Measurements from ENCODE around the gene KNSTRN.

KNSTRN gene

GRCh38 chr15:40421246-40422157, 39.0 kb downstream of the KNSTRN start:
- no peak overlapping the region for H3K4me3 ChIP-seq (ENCODE audit: control insufficient read depth, low read depth, low read length)
- TF ChIP-seq, protein P1, sequence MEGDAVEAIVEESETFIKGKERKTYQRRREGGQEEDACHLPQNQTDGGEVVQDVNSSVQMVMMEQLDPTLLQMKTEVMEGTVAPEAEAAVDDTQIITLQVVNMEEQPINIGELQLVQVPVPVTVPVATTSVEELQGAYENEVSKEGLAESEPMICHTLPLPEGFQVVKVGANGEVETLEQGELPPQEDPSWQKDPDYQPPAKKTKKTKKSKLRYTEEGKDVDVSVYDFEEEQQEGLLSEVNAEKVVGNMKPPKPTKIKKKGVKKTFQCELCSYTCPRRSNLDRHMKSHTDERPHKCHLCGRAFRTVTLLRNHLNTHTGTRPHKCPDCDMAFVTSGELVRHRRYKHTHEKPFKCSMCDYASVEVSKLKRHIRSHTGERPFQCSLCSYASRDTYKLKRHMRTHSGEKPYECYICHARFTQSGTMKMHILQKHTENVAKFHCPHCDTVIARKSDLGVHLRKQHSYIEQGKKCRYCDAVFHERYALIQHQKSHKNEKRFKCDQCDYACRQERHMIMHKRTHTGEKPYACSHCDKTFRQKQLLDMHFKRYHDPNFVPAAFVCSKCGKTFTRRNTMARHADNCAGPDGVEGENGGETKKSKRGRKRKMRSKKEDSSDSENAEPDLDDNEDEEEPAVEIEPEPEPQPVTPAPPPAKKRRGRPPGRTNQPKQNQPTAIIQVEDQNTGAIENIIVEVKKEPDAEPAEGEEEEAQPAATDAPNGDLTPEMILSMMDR (conservative IDR thresholded peaks at IDR 0.05; ENCODE audit: control insufficient read depth, insufficient read depth, low read depth, low read length): peak; percentile 86
- peak; percentile 60 for DNase-seq (ENCODE audit: low read depth)

GRCh38 chr15:40424483-40425115, 42.1 kb downstream of the KNSTRN start:
- TF ChIP-seq, protein P1 (conservative IDR thresholded peaks at IDR 0.05; ENCODE audit: control insufficient read depth, insufficient read depth, low read depth, low read length): no peak
- no peak overlapping the region for H3K4me3 ChIP-seq (ENCODE audit: control insufficient read depth, low read depth, low read length)
- no peak for DNase-seq (ENCODE audit: low read depth)

GRCh38 chr15:40425681-40426080, 43.2 kb downstream of the KNSTRN start:
- no peak overlapping the region for H3K4me3 ChIP-seq (ENCODE audit: control insufficient read depth, low read depth, low read length)
- DNase-seq (ENCODE audit: low read depth): no peak
- TF ChIP-seq, protein P1 (conservative IDR thresholded peaks at IDR 0.05; ENCODE audit: control insufficient read depth, insufficient read depth, low read depth, low read length): no peak

GRCh38 chr15:40427188-40427587, 44.7 kb downstream of the KNSTRN start:
- TF ChIP-seq, protein P1 (conservative IDR thresholded peaks at IDR 0.05; ENCODE audit: control insufficient read depth, insufficient read depth, low read depth, low read length): no peak
- H3K4me3 ChIP-seq (ENCODE audit: control insufficient read depth, low read depth, low read length): no peak overlapping the region
- DNase-seq (ENCODE audit: low read depth): no peak

GRCh38 chr15:40428185-40428584, 45.7 kb downstream of the KNSTRN start:
- no peak for DNase-seq (ENCODE audit: low read depth)
- TF ChIP-seq, protein P1 (conservative IDR thresholded peaks at IDR 0.05; ENCODE audit: control insufficient read depth, insufficient read depth, low read depth, low read length): no peak
- no peak overlapping the region for H3K4me3 ChIP-seq (ENCODE audit: control insufficient read depth, low read depth, low read length)

- no peak overlapping the region for H3K4me3 ChIP-seq (ENCODE audit: control insufficient read depth, low read depth, low read length)
- DNase-seq (ENCODE audit: low read depth): no peak
- TF ChIP-seq, protein P1 (conservative IDR thresholded peaks at IDR 0.05; ENCODE audit: control insufficient read depth, insufficient read depth, low read depth, low read length): no peak
These were observed 46.7 kb downstream of the KNSTRN start for GRCh38 chr15:40429068-40429710.

Data from fibroblast of mammary gland (primary cell).